CMK (cell line): ENCODE measurements around the gene CMTM2.
"Not testable (repeated sequence)": the region's sequence is repeated elsewhere in the genome, so short reads cannot be mapped to it uniquely, and the experiment has no call there.

Experiments used
- DNase-seq: peaks from one replicate; pipeline ENCODE4 v3.0.0-alpha.2; 2010; ENCODE audit warnings: low read depth

CMTM2 gene

DNA sequence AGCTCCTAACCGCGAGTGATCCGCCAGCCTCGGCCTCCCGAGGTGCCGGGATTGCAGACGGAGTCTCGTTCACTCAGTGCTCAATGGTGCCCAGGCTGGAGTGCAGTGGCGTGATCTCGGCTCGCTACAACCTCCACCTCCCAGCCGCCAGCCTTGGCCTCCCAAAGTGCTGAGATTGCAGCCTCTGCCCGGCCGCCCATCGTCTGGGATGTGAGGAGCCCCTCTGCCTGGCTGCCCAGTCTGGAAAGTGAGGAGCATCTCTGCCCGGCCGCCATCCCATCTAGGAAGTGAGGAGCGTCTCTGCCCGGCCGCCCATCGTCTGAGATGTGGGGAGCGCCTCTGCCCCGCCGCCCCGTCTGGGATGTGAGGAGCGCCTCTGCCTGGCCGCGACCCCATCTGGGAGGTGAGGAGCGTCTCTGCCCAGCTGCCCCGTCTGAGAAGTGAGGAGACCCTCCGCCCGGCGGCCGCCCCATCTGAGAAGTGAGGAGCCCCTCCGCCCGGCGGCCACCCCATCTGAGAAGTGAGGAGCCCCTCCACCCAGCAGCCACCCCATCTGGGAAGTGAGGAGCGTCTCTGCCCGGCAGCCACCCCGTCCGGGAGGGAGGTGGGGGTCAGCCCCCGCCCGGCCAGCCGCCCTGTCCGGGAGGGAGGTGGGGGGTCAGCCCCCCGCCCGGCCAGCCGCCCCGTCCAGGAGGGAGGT is 51.4 kb downstream of the CMTM2 start:
- not testable (repeated sequence) for DNase-seq

DNA sequence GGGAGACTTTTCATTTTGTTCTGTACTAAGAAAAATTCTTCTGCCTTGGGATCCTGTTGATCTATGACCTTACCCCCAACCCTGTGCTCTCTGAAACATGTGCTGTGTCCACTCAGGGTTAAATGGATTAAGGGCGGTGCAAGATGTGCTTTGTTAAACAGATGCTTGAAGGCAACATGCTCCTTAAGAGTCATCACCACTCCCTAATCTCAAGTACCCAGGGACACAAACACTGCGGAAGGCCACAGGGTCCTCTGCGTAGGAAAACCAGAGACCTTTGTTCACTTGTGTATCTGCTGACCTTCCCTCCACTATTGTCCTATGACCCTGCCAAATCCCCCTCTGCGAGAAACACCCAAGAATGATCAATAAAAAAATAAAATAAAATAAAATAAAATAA is 52.3 kb downstream of the CMTM2 start:
- not testable (repeated sequence) for DNase-seq

DNA sequence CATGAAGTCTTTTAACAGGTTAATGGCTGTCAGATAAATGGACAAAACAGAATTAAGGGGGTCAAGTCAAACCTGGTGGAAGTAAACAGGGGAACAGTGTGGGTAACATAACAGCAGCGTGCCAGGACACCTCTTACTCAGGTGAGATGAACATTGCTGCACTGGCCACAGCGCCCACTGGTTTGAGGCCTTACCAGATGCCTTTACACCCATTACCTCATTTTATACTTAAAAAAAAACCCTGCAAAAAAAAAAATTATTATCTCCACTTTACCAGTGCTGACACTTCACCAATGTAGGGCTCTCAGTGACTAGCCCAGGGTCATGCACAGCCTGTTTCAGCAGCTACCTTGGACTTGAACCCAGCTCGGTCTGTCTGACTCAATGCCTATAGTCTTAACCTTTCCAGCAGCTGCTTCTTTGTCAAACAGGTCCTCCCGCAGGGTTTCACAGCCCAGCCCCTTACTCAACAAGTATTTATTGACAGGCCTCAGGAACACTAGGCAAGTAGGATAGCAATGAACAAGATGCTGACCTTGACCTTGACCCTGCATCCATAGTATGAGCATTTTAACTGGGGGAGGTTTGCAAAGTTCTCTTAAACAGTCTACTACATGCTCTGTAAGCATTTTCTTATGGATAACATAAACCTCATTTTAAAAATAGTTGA is 55.4 kb downstream of the CMTM2 start:
- DNase-seq: no peak

DNA sequence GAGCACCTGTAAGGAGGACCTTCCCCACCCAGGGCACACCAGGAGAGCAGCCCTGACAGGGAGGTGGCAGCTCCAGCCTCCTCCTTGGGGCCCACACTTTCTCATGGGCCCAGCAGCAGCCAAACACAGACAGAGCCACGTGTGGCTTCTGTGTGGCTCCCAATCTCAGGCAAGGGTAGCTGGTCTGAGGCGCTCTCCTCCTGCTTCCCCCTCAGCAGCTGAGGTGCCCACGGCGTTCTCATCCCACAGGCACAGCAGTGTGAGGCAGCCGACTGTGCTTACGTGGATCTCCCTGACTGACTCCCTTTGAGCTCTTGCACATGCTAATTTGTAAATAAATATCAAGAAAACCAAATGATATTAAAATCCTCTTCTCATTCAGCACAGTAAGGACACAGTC is 56.1 kb downstream of the CMTM2 start:
- DNase-seq: no peak

DNA sequence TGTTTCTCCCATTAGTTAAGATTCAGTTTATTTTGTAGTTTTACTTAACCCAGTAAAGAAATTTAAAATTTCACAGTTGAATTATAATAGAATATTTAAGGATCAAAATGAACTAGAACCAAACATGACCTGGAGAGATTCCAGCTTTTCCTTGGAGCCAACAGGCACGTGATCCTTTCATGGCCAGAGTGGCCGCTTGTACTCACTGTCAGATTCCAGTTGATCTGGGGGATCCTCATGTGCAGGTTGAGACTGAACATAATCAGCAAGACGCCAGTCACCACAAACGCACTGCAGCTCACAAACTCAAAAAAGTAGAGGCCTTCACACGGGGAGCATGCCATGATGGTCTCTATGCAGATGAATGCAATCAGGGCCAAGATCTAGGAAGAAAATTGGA is 56.9 kb downstream of the CMTM2 start:
- no peak for DNase-seq

DNA sequence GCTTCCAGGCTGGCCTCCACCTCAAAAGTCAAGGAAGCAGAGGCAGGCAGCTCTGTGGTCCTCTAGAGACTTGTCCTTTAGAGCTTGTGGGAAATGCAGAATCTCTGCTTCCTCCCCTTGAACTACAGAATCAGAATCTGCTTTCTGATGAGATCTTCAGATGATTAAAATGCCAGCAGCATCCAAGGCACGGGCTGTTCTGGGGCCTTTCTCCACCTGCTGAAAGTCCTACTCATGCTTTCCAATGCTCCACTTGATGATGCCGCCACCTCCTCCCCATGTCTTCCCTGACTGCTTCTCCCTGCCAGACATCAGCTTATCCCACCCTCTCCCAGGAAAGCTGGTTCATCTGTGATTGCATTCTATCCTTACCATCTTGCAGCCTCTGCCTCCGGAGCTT is 58.5 kb downstream of the CMTM2 start:
- no peak for DNase-seq
